AG09319 (cell line): ENCODE data around the gene BTBD9.

Source experiments
- DNase-seq: peaks from one replicate; pipeline ENCODE4 v3.0.0-alpha.2; 2010; ENCODE audit warnings: low read depth; ENCODE audit errors: extremely low read depth
- TF ChIP-seq, protein P1 (sequence below): IDR thresholded peaks from 2 replicates; pipeline ENCODE4 v1.5.1; 2011; ENCODE audit warnings: low read depth, mild to moderate bottlenecking, inconsistent platforms, low read length, moderate library complexity

The BTBD9 gene

GRCh38 chr6:38482466-38482865 is 157.3 kb downstream of the BTBD9 start:
- TF ChIP-seq, protein P1, sequence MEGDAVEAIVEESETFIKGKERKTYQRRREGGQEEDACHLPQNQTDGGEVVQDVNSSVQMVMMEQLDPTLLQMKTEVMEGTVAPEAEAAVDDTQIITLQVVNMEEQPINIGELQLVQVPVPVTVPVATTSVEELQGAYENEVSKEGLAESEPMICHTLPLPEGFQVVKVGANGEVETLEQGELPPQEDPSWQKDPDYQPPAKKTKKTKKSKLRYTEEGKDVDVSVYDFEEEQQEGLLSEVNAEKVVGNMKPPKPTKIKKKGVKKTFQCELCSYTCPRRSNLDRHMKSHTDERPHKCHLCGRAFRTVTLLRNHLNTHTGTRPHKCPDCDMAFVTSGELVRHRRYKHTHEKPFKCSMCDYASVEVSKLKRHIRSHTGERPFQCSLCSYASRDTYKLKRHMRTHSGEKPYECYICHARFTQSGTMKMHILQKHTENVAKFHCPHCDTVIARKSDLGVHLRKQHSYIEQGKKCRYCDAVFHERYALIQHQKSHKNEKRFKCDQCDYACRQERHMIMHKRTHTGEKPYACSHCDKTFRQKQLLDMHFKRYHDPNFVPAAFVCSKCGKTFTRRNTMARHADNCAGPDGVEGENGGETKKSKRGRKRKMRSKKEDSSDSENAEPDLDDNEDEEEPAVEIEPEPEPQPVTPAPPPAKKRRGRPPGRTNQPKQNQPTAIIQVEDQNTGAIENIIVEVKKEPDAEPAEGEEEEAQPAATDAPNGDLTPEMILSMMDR = no peak

GRCh38 chr6:38481851-38482250 is 157.9 kb downstream of the BTBD9 start:
- TF ChIP-seq, protein P1 = no peak
- DNase-seq = no peak

More at GRCh38 chr6:38482466-38482865, 157.3 kb downstream of the BTBD9 start:
- no peak for DNase-seq

DNA sequence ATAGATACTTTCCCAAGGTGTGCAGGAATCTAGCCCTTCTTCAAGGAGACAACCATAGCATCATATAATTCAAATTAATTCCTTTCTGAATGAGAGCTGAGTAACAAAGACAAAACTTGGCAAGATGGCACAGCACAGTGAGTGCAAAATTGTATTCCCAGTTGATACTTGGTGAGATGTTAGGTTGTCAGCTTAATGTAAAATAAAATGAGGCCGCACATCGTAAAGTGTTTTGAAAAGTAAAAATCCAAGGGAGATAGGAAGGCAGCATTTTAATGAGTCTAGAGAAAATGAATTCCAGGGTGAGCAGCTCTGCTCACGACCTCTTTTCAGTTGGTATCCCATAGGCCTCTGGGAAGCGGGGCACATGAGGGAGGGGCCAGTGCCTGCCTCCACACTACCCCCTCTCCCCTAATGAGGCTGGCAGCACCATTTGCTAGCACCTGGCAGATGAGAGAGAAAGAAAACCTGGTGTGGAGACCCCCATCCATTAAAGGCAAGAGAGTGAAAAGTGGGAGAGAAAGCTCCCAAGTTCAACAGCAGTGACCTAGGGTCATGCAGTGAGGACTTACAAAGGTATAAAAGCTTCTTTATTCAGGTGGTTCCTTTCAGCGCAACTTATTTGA is 158.4 kb downstream of the BTBD9 start:
- DNase-seq = no peak
- TF ChIP-seq, protein P1 = no peak

DNA sequence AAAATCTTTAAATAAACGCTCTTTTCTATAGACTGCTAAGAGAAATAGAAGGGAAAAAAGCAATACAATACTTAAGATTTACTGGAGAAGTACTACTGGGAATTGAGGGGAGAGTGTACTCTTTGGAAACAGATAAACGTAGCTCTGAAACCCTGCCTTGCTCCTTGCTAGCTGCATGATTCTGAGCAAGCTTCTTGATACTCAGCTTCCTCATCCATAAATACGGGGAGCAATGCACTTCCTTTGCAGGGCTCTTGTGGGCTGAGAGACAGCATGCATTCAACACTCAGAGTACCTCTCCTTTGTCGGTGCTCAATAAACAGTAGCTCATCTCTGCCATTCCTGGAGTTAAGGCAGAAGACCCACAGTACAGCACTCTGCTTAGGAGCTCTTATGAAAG is 159.7 kb downstream of the BTBD9 start:
- TF ChIP-seq, protein P1 = no peak
- DNase-seq = no peak

- TF ChIP-seq, protein P1 = no peak
- no peak for DNase-seq
Observed at GRCh38 chr6:38479331-38479730, 160.4 kb downstream of the BTBD9 start.

DNA sequence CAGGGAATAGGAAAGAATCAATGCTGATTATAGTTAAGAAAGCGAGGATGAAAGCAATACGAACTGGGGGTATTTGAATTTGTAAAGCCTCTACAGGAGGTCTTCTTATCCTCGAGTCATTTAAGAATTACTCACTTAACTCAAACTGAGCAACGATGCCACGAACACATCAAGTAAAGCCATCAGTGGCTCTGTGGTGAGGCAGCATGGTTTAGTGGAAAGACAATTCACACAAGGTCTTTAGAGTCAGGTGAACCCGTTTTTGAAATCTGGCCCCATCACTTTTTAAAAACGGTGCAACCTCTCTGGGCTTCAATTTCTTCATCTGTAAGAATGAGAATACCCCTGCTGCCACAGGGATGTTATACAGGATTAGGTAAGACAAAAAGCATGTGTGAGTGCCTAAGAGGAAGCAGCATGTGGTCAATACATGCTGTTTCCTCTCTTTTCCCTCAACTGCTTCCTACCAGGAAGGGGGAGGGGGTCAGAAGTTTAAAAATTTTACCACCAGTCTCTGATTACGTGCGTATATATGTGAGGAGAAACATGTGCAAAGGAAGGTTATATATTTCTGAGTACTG is 162.0 kb downstream of the BTBD9 start:
- no peak for DNase-seq
- TF ChIP-seq, protein P1 = no peak

DNA sequence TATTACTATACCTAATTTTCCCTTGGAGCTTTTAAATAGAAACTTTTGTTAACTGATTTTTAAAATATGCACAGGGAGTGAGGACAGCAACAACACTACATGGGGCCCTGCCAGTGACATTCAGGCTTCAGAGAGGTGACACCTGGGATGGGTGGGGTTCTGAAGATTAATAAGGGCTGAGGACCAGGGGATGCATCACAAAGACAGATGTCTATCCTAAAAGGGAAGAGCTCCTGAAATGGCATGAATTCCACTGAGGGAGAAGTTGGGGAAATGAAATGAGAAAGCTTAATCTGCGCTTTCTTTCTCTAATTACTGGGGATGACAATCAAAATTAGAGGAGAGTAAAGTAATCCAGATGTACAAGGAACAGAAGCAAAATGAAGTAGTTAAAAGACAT is 162.8 kb downstream of the BTBD9 start:
- TF ChIP-seq, protein P1 = no peak
- no peak for DNase-seq
